Measurements from ENCODE around the gene GLIS2.

GLIS2 gene

DNA sequence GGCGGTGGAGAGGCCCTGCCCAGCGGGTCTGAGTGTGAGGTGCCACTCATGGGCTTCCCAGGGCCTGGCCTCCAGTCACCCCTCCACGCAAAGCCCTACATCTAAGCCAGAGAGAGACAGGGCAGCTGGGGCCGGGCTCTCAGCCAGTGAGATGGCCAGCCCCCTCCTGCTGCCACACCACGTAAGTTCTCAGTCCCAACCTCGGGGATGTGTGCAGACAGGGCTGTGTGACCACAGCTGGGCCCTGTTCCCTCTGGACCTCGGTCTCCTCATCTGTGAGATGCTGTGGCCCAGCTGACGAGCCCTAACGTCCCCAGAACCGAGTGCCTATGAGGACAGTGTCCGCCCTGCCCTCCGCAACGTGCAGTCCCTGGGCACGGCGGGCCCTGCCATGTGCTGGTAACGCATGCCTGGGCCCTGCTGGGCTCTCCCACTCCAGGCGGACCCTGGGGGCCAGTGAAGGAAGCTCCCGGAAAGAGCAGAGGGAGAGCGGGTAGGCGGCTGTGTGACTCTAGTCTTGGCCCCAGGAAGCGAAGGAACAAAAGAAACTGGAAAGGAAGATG is 67.0 kb downstream of the GLIS2 start:
- DNase-seq (ENCODE audit: low read depth): no peak

DNA sequence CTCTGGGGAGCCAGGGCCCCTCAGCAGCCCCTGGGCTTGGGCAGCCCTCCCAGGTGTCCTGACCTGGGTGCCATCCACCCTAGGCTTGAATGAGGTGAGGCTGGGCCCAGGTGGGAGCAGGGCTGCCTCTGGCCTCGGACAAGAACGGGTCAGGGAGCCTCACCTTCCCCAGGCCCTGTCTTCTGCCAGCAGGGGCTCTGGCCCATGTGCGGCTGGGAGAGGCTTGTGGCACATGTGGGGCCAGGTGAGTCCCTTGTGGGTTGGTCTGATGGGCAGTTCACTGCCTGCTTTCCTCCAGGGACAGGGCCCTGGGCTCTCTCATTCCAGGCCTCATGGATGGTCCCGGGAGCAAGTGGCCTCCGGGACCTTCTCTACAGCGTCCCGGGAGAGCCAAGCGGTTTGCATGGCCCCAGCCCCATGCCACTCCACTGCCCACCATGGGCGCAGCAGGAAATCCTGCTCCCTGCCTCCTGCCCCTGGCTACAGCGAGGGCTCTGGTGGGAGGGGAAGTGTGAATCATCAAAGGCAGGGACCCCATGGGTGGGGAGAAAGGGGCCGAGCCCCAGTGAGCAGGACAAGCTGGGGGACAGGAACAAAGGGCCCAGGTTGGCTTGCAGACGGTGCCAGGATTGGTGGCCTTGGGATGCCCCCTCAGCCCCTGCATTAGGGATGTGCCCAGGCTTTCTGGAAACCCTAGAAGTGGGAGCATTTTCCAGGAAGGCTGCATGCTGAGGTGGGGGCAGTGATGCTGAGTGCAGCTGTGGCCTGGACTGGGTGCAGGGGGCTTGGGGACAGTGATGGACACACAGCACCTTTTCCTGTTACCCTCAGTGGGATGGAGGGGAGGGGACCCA is 68.0 kb downstream of the GLIS2 start:
- DNase-seq (ENCODE audit: low read depth): no peak

DNA sequence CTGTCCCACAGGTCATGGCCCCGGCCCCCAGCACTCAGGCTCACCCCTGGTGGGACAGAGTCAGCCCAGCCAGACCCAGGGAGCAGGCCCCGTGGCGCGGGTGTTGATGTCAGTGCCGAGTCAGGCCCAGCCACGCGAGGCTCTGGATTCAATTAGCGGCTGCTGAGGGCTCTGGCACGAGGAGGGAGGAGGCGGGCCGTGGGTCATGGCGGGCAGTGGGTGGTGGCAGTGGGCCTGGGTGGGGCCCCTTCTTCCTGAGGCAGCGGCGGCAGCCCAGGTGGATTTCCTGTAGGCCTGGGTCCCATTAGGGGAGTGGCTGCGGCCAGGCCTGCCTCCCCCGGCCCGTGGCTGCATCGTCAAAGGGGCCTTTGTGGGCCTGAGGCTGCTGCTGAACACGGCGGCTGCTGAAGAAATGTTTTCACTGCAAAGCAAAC is 68.7 kb downstream of the GLIS2 start:
- no peak for DNase-seq (ENCODE audit: low read depth)

DNA sequence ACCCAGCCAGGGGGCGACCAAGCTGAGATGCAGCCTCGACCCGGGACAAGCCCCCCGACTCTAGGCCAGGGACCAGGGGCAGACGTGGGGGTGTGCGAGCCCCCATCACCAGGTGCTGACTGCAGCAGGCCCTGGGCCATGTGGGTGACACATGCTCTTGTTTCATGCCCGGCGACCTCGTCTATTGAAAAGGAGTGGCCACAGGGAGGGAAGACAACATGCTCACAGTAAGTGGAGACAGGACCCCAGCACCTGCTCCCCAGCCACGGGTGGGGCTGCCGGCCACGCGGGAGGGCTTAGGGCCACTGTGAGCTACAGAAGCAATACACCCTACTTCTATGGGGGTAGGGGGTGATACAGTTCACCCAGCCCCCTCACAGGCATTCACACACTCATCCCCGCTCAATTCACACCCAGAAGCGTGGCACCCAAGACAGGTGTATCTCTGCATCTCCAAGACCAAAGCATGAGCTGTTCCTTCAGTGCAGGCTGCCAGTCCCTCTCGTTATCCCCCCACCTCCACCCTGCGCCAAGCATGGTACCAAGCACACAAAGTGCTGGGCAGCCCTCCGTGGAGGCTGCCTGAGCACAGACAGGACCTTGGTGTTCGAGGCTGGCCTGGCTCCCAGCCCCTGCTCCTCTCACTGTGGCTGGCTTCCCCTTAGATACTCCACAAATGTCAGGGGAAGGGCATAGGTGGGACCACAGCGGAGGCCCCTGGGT is 69.4 kb downstream of the GLIS2 start:
- no peak for DNase-seq (ENCODE audit: low read depth)

DNA sequence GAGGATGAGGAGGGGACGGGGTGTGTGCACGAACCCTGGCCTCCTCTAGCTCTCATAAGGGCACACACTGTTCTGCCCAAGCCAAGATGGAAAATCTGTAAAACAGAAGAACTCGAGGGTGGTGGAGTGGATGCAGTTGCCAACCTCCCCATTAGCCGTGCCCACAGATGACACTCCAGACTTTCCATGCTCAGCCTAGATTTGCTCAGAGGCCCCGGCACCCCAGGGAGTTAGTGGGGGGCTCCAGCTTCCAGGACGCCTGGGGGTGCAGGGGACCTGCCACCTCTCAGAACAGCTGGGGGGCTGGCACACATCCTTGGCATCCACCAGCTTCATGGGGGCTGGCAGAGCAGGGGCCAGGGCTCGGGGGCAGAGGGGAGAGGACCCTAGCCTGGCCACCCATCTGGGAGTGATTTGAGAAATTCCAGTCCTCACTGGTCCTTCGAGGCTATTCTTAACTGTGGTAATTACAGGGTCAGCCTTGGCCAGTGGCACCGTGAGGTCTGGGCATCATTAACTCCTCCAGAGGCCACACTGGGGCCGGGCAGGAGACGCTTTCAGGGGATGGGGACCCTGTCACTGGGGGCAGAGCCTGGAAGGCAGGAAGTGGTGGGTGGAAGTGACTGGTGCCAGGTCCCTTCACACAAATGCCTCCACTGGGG is 70.1 kb downstream of the GLIS2 start:
- no peak for DNase-seq (ENCODE audit: low read depth)

DNA sequence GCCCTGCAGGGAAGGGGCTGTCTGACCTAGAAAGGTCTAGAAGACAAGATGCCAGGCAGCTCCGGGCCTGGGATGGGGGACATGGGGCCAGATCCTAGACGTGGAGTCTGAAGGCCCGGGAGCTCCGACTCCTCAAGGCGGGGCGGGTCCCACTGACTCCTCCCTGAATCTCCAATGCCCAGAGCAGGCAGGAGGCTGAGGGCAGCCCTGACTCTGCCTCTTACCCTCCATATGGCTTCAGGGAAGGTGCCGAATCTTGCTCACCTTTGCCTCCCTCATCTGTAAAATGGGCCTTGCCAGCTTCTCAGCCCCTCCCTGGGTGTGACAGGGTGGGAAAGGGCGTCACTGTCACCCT is 70.6 kb downstream of the GLIS2 start:
- no peak for DNase-seq (ENCODE audit: low read depth)

DNA sequence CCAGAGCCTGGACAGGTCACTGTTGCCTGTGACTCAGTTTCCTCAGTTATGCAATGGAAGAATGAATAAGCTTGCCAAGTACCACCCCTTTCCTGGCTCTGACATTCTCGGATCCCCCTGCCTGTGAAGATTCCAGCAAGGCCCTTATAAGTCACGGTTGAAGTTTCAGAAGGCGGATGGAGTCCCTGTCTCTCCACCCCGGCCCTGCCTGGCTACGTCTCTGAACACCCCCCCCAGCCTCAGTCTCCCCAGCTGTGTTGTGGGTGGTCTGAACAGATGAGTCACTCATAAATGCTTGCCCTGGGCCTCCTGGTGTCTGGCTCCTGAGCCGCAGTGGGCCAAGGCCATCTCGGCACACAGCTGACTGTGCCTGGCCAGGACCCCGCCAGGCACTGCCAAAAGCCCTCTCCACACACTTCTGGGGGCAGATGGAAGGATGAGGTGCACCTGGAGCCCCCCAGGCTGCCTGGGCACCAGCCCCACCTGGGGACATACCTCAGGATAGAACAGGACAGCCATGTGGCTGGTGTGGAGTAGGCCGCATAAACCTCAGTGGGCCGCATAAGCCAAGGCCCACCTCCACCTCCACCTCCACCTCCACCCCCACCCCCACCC is 71.2 kb downstream of the GLIS2 start:
- DNase-seq (ENCODE audit: low read depth): no peak

DNA sequence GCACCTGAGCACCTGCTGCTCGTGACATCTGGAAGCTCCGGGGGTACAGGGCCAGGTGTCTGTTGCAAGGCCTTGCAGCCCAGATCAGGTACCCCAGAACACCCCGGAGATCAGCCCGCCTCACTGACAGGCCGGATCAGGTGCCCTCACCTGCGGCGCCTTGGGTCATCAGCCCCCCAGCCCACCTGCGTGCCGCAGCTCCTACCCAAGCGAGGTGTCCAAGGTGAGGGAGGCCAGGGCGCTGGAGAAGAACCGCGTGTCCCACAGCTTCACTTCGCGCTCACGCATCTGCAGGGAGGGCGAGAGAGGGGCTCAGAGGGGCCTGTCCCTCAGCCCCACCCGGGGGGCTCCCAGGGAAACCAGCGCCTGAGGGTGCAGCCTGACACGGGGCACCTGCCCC is 71.9 kb downstream of the GLIS2 start:
- DNase-seq (ENCODE audit: low read depth): no peak

DNA sequence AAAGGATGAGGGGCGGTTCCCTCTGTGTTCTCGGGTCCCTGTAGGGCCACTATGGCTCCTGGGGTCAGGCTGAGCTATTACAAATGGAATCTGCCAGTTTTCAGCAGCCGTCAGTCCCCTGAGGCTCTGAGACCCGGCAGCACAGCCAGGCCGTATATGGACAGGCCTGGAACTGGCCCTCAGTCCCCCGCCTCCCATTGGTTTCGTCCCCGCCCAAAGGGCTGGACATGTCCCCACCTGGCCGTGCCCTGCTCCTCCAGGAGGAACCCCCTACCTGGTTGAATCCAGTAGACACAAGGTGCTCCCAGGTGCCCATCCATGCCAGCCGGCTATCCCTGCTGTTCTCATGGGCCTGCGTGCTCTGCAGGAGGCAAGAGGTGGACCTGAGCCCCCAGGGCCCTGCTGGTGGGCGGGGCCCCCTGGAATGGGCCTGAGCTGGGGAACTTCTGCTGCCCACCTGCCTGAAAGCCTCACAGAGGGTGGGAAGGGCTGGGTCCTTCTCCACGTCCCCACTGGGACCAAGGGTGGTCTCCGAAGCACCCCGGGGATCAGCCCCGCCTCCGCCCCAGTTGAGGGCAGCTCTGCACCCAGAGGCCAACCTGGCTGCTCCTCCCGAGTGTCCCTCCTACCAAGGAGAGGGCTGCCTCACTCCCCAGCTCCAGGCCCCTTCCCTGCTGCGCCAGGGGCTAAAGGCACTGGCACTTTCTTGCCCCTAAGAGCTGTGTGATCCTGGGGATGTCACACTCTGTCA is 72.6 kb downstream of the GLIS2 start:
- no peak for DNase-seq (ENCODE audit: low read depth)

Data from fibroblast of the conjunctiva (primary cell).